ENCODE data around the gene CARF. TPM values are rescaled to one million over a fixed set of nuclear protein-coding genes. Genes with fewer than 3 reads are reported as not detected.

CARF gene
- total RNA-seq, 1 donor from 2014 or later: 16.5 TPM

DNA sequence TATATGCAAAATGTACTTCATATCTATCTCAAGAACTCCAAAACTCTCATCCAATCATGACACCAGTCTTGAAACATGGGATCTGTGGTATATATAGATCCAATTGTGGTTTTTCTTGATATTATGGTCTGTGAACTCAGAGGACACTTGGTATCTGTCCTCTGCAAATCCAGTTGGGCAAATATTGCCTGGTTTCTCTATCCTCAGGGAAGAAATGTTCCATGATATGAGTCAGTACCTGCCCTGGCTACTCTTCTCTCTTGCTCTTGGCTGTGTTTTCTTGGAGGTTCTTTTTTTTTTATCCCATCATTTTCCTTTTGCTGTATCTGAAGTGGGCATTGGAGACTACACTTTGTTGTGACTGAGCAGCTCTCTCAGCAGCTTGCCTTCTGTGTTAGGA, 113.5 kb downstream of the CARF start:
- peaks cover 21% of the 10 kb centered on the region for H3K4me1 ChIP-seq
- TF ChIP-seq POLR2A (IDR thresholded peaks at IDR 0.05) (no peak), POLR2AphosphoS5 (IDR thresholded peaks at IDR 0.05; ENCODE audit: insufficient read depth in 1 of 2, low read depth in 1 of 2) (no peak), CTCF (IDR thresholded peaks at IDR 0.05) (no peak)
- no peak overlapping the region for H3K27ac ChIP-seq
- no peak for DNase-seq (ENCODE audit: extremely low spot score in 2 of 2)
- no peaks in the 10 kb centered on the region for H3K9me3 ChIP-seq
- no peaks in the 10 kb centered on the region for H3K36me3 ChIP-seq
- intact Hi-C loops (cut with DNase I): no loop called here
- H3K27me3 ChIP-seq: no peaks in the 10 kb centered on the region
- H3K4me3 ChIP-seq: no peak overlapping the region

- intact Hi-C loops (cut with DNase I): no loop called here
- Histone ChIP-seq H3K4me3 (no peak overlapping the region), H3K9me3 (no peaks in the 10 kb centered on the region), H3K4me1 (peaks cover under 1% of the 10 kb centered on the region), H3K27ac (no peak overlapping the region), H3K27me3 (no peaks in the 10 kb centered on the region), H3K36me3 (no peaks in the 10 kb centered on the region)
- TF ChIP-seq POLR2A (IDR thresholded peaks at IDR 0.05): no peak
- TF ChIP-seq CTCF (IDR thresholded peaks at IDR 0.05): no peak
- TF ChIP-seq POLR2AphosphoS5 (IDR thresholded peaks at IDR 0.05; ENCODE audit: insufficient read depth in 1 of 2, low read depth in 1 of 2): no peak
- DNase-seq (ENCODE audit: extremely low spot score in 2 of 2): no peak
These were observed 118.5 kb downstream of the CARF start for GRCh38 chr2:203030545-203030944.

- no peak overlapping the region for H3K27ac ChIP-seq
- intact Hi-C loops (cut with DNase I): no loop called here
These were observed 118.9 kb downstream of the CARF start for GRCh38 chr2:203030991-203031390.

DNA sequence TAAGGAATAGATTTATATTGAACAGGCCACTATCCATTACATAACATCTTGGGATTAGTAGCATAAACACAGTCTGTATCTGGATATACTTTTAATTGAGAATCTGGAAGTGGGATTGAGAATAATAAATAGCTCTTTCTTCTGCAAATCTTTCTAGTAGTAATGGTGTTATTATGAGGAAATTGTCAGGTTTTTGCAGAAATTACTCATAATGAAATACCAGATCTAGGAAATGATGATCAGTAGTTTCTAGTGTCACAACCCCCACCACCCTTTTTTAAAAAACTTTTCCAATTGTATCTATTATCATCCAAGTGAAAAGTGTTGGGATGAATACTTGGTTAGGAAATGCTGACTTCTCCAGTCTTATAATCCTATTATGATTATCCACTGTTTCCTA, 121.3 kb downstream of the CARF start:
- intact Hi-C loops (cut with DNase I): no loop called here
- no peak for TF ChIP-seq CTCF (IDR thresholded peaks at IDR 0.05)
- no peak for TF ChIP-seq POLR2A (IDR thresholded peaks at IDR 0.05)
- TF ChIP-seq POLR2AphosphoS5 (IDR thresholded peaks at IDR 0.05; ENCODE audit: insufficient read depth in 1 of 2, low read depth in 1 of 2): no peak
- H3K4me1 ChIP-seq: peaks cover 10% of the 10 kb centered on the region

More at GRCh38 chr2:203030991-203031390, 118.9 kb downstream of the CARF start:
- peaks cover 5% of the 10 kb centered on the region for H3K4me1 ChIP-seq
- no peak for DNase-seq (ENCODE audit: extremely low spot score in 2 of 2)
- TF ChIP-seq CTCF (IDR thresholded peaks at IDR 0.05): no peak
- H3K9me3 ChIP-seq: no peaks in the 10 kb centered on the region
- no peaks in the 10 kb centered on the region for H3K36me3 ChIP-seq
- H3K27me3 ChIP-seq: no peaks in the 10 kb centered on the region
- no peak overlapping the region for H3K4me3 ChIP-seq

DNA sequence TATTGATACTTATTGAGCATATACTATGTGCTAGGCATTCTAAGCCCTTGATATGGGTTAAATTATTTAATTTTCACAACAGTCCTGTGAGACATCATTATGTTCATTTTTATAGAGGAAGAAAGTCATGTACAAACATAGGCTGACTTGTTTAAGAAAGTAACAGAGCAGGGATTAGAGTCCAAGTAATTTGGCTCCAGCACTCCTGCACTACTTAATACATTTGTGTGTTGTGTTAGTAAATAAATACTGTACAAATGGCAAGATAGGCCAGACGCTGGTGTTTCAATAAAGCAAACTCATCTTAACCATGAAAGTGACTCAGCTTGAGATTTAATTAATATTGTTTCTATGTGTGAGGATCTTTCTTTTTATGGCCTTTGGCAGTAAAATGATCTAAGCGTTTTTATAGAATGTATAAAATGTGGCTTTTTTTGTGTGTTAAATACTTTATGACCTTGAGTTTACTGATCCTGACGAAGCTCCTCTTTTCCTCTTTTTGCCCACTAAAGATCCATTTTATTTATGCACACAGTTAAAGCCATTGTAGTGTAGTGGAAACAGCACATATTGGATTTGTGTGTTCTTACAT, 123.9 kb downstream of the CARF start:
- Histone ChIP-seq H3K36me3 (no peaks in the 10 kb centered on the region), H3K27me3 (no peaks in the 10 kb centered on the region), H3K9me3 (no peaks in the 10 kb centered on the region), H3K4me1 (peaks cover 10% of the 10 kb centered on the region), H3K27ac (no peak overlapping the region), H3K4me3 (no peak overlapping the region)
- DNase-seq (ENCODE audit: extremely low spot score in 2 of 2): no peak
- TF ChIP-seq CTCF (IDR thresholded peaks at IDR 0.05): no peak
- no peak for TF ChIP-seq POLR2AphosphoS5 (IDR thresholded peaks at IDR 0.05; ENCODE audit: insufficient read depth in 1 of 2, low read depth in 1 of 2)
- TF ChIP-seq POLR2A (IDR thresholded peaks at IDR 0.05): no peak
- intact Hi-C loops (cut with DNase I): no loop called here

More for the DNA sequence above, 121.3 kb downstream of the CARF start:
- Histone ChIP-seq H3K27me3 (no peaks in the 10 kb centered on the region), H3K36me3 (no peaks in the 10 kb centered on the region), H3K27ac (no peak overlapping the region), H3K4me3 (no peak overlapping the region), H3K9me3 (no peaks in the 10 kb centered on the region)
- DNase-seq (ENCODE audit: extremely low spot score in 2 of 2): no peak

Small RNA genes within 50 kb of the gene (small RNA-seq; reads per million reads assigned to genes)
- gene AC010900.2: not detected

Other genes starting within 250 kb of the CARF start
- 21.6 TPM for gene ICA1L, start 40.5 kb upstream of the CARF start, total RNA-seq
- gene WDR12, start 602 bp upstream of the CARF start, total RNA-seq: 25.5 TPM
- gene NBEAL1, start 102.6 kb downstream of the CARF start, total RNA-seq: 26.3 TPM